Measurements from ENCODE around the gene TRIO. TPM values are rescaled to one million over a fixed set of nuclear protein-coding genes. Genes with fewer than 3 reads are reported as not detected.

The TRIO gene
- total and polyA plus RNA-seq, 2 donors (not counting 3 experiments of a cell fraction or from before 2014, with no cell fraction given) = 82.9 to 248 TPM

- TF ChIP-seq POLR2AphosphoS5 (IDR thresholded peaks at IDR 0.05; ENCODE audit: insufficient read depth, low read depth, low read length) (peak; percentile 7), MAX (IDR thresholded peaks at IDR 0.05; ENCODE audit: insufficient read depth, insufficient read length) (no peak), POLR2A (IDR thresholded peaks at IDR 0.05; ENCODE audit: low read depth, low read length) (no peak), MYC (IDR thresholded peaks at IDR 0.05; ENCODE audit: low read depth, low read length) (no peak), CTCF (IDR thresholded peaks at IDR 0.05; ENCODE audit: extremely low read depth in 1 of 2, insufficient read depth in 1 of 2, low read depth in 1 of 2, low read length in 2 of 2) (no peak), FOS (IDR thresholded peaks at IDR 0.05; ENCODE audit: borderline replicate concordance, insufficient read depth, low read length) (no peak), GATA2 (IDR thresholded peaks at IDR 0.05; ENCODE audit: insufficient read depth, insufficient read length, low read depth, low read length) (peak; percentile 19), EZH2 (IDR thresholded peaks at IDR 0.05; ENCODE audit: borderline replicate concordance, low read depth, low read length, severe bottlenecking) (no peak), JUN (IDR thresholded peaks at IDR 0.05; ENCODE audit: borderline replicate concordance, insufficient read depth, insufficient read length, low read depth) (peak; percentile 14)
- Histone ChIP-seq H3K9me1 (replicated peaks; ENCODE audit: control insufficient read depth, extremely low read depth, insufficient read depth, low read length) (no peaks in the 10 kb centered on the region), H3K27me3 (ENCODE audit: control insufficient read depth in 2 of 2, insufficient read depth in 2 of 2, low read length in 2 of 2) (no peaks in the 10 kb centered on the region), H3K9me3 (replicated peaks; ENCODE audit: control insufficient read depth, insufficient read depth, low read length) (no peaks in the 10 kb centered on the region), H3K4me2 (ENCODE audit: insufficient read depth, low read length) (peak overlapping the region; percentile 91), H3K9ac (replicated peaks; ENCODE audit: extremely low read depth, insufficient read depth, low read length) (peak overlapping the region; percentile 54), H3K4me3 (replicated peaks in 1 of 3; ENCODE audit: insufficient read depth in 1 of 3, low read depth in 1 of 3, low read length in 3 of 3) (peak overlapping the region; percentile 38 to 63 (median 43)), H3K36me3 (ENCODE audit: control insufficient read depth in 2 of 2, extremely low read depth in 1 of 2, insufficient read depth in 2 of 2, low read length in 2 of 2) (no peaks in the 10 kb centered on the region), H3K79me2 (ENCODE audit: control insufficient read depth, insufficient read depth, low read length) (peaks cover 55% of the 10 kb centered on the region), H4K20me1 (replicated peaks; ENCODE audit: control insufficient read depth, extremely low read depth, insufficient read depth, low read length) (no peaks in the 10 kb centered on the region), H3K27ac (ENCODE audit: insufficient read depth, low read depth, low read length) (peak overlapping the region; percentile 73), H3K4me1 (ENCODE audit: control insufficient read depth, extremely low read depth, insufficient read depth, low read length) (peaks cover 67% of the 10 kb centered on the region), H2AFZ (ENCODE audit: low read depth, low read length) (peak overlapping the region; percentile 65)
- DNase-seq (ENCODE audit: low read depth, low spot score) = peak; percentile 84
- ChIA-PET CTCF (interaction anchor here (1.0 to 2.4 kb wide), 3 partner anchors 11 to 208 kb away, joined by 3 to 8 read pairs (median 5); no protein-coding TSS in a partner anchor), POLR2A (no interaction called here)
- FAIRE-seq = peak; percentile 67
- dilution Hi-C loops (cut with MboI; ENCODE audit: extremely low pct_ligation_motif_present, low sequenced_read_pairs) = no loop called here
- intact Hi-C loops (cut with micrococcal nuclease) = no loop called here
- BruUV-seq (replicated peaks) = TSS peak; percentile 31
Measured at GRCh38 chr5:14440582-14441431, 297.7 kb downstream of the TRIO start.
